Ishikawa (cell line): ENCODE results near the gene FLT1.

Experiments used
- CEBPB ChIP-seq: IDR thresholded peaks from 2 replicates; pipeline ENCODE4 v1.6.1; 2012
- CREB1 ChIP-seq: IDR thresholded peaks from 2 replicates; pipeline ENCODE4 v1.6.1; 2012; ENCODE audit warnings: low read depth
- EGR1 ChIP-seq: IDR thresholded peaks from 2 replicates; pipeline ENCODE4 v1.6.1; 2012
- EP300 ChIP-seq: IDR thresholded peaks from 2 replicates; pipeline ENCODE4 v1.6.1; 2012; ENCODE audit warnings: borderline replicate concordance
- FOXM1 ChIP-seq: IDR thresholded peaks from 2 replicates; pipeline ENCODE4 v1.6.1; 2012; ENCODE audit warnings: low read depth, borderline replicate concordance
- MAX ChIP-seq: IDR thresholded peaks from 2 replicates; pipeline ENCODE4 v1.6.1; 2012
- NFIC ChIP-seq: IDR thresholded peaks from 2 replicates; pipeline ENCODE4 v1.6.1; 2012
- RAD21 ChIP-seq: IDR thresholded peaks from 2 replicates; pipeline ENCODE4 v1.6.1; 2012; ENCODE audit warnings: low read depth
- REST ChIP-seq: IDR thresholded peaks from 2 replicates; pipeline ENCODE4 v1.6.1; 2012; ENCODE audit warnings: low read depth, mild to moderate bottlenecking
- TAF1 ChIP-seq: IDR thresholded peaks from 2 replicates; pipeline ENCODE4 v1.6.1; 2012; ENCODE audit warnings: low read depth, mild to moderate bottlenecking
- TCF12 ChIP-seq: IDR thresholded peaks from 2 replicates; pipeline ENCODE4 v1.6.1; 2012; ENCODE audit warnings: low read depth
- TEAD4 ChIP-seq: IDR thresholded peaks from 2 replicates; pipeline ENCODE4 v1.6.1; 2012
- USF1 ChIP-seq: IDR thresholded peaks from 2 replicates; pipeline ENCODE4 v1.6.1; 2012
- YY1 ChIP-seq: IDR thresholded peaks from 2 replicates; pipeline ENCODE4 v1.6.1; 2012; ENCODE audit warnings: low read depth
- ZBTB7A ChIP-seq: IDR thresholded peaks from 2 replicates; pipeline ENCODE4 v1.6.1; 2012; ENCODE audit warnings: low read depth

FLT1 gene

GRCh38 chr13:28357247-28357825 is 137.6 kb downstream of the FLT1 start:
- TF ChIP-seq CEBPB (no peak), MAX (no peak), TAF1 (no peak), YY1 (no peak), EGR1 (no peak), NFIC (no peak), CREB1 (no peak), EP300 (no peak), RAD21 (no peak), REST (no peak), USF1 (no peak), TEAD4 (no peak), ZBTB7A (no peak), FOXM1 (no peak)

- TF ChIP-seq CEBPB (no peak), EP300 (no peak), USF1 (no peak)
Observed at GRCh38 chr13:28356561-28357021, 138.3 kb downstream of the FLT1 start.

- TF ChIP-seq ZBTB7A (no peak), EP300 (no peak), EGR1 (no peak), TCF12 (no peak), TEAD4 (no peak)
Observed at GRCh38 chr13:28355822-28356371, 139.0 kb downstream of the FLT1 start.

GRCh38 chr13:28355046-28355821 is 139.7 kb downstream of the FLT1 start:
- TF ChIP-seq EGR1 (no peak), EP300 (no peak), USF1 (no peak), TAF1 (no peak), MAX (no peak), CREB1 (no peak), YY1 (no peak), RAD21 (no peak), NFIC (no peak), CEBPB (no peak), REST (no peak), TCF12 (no peak), FOXM1 (no peak), TEAD4 (no peak), ZBTB7A (no peak)

GRCh38 chr13:28353679-28354078 is 141.2 kb downstream of the FLT1 start:
- TF ChIP-seq FOXM1 = no peak
- no peak for TF ChIP-seq CREB1
- TF ChIP-seq TAF1 = no peak
- no peak for TF ChIP-seq TCF12
- no peak for TF ChIP-seq RAD21
- no peak for TF ChIP-seq USF1
- TF ChIP-seq EGR1 = no peak
